GM23338 (cell line): Measurements from ENCODE around the gene OGDHL. TPM values are rescaled to one million over a fixed set of nuclear protein-coding genes. Genes with fewer than 3 reads are reported as not detected.

Experiments used
- ATAC-seq: fragments of 200-7000 bp; cut with Tn5 transposase; 3 replicates; pipeline ENCODE4 v1.9.1; 2020
- DNase-seq: peaks from one replicate; pipeline ENCODE4 v3.0.0-alpha.2; 2015; ENCODE audit warnings: low spot score
- H2AFZ ChIP-seq: fragments of 200-600 bp; sonication (generic); 2 replicates; pipeline ENCODE4 v1.8.0; 2016; ENCODE audit warnings: antibody characterized with exemption, mild to moderate bottlenecking, moderate library complexity
- H3F3A ChIP-seq: fragments of 200-600 bp; sonication (generic); replicated peaks from 2 replicates; pipeline ENCODE4 v1.8.0; 2017; ENCODE audit warnings: antibody characterized with exemption, mixed run types, low read depth
- H3K27ac ChIP-seq: fragments of 200-600 bp; sonication (generic); 2 replicates; pipeline ENCODE4 v1.6.1; 2016; ENCODE audit warnings: low read depth
- H3K27me3 ChIP-seq: fragments of 200-600 bp; sonication (generic); 2 replicates; pipeline ENCODE4 v1.8.0; 2016; ENCODE audit warnings: mild to moderate bottlenecking, mixed run types, moderate library complexity; ENCODE audit not compliant: insufficient read depth
- H3K36me3 ChIP-seq: fragments of 200-600 bp; sonication (generic); 2 replicates; pipeline ENCODE4 v1.8.0; 2016; ENCODE audit warnings: mild to moderate bottlenecking; ENCODE audit not compliant: insufficient read depth
- H3K4me1 ChIP-seq: fragments of 200-600 bp; sonication (generic); 2 replicates; pipeline ENCODE4 v1.8.0; 2016; ENCODE audit warnings: mild to moderate bottlenecking, moderate library complexity; ENCODE audit not compliant: insufficient read depth
- H3K4me2 ChIP-seq: fragments of 200-600 bp; sonication (generic); 2 replicates; pipeline ENCODE4 v1.7.1; 2017; ENCODE audit warnings: mixed run types
- H3K4me3 ChIP-seq: fragments of 200-600 bp; sonication (generic); 2 replicates; pipeline ENCODE4 v1.6.1; 2016; ENCODE audit warnings: mixed run types
- H3K79me2 ChIP-seq: fragments of 200-600 bp; sonication (generic); replicated peaks from 2 replicates; pipeline ENCODE4 v1.8.0; 2017; ENCODE audit warnings: mild to moderate bottlenecking; ENCODE audit not compliant: insufficient read depth
- H3K9me2 ChIP-seq: fragments of 200-600 bp; sonication (generic); 2 replicates; pipeline ENCODE4 v1.8.0; 2017; ENCODE audit not compliant: insufficient read depth
- H4K20me1 ChIP-seq: fragments of 200-600 bp; sonication (generic); replicated peaks from 2 replicates; pipeline ENCODE4 v1.8.0; 2017; ENCODE audit warnings: mild to moderate bottlenecking; ENCODE audit not compliant: insufficient read depth
- H3K27ac Mint-ChIP-seq: 2 replicates; pipeline ENCODE4 v1.8.0; 2020; ENCODE audit warnings: inconsistent platforms, mild to moderate bottlenecking, moderate library complexity, mixed read lengths
- H3K27me3 Mint-ChIP-seq: 3 replicates; pipeline ENCODE4 v1.8.0; 2022; ENCODE audit warnings: low read depth, mild to moderate bottlenecking, moderate library complexity, mixed read lengths, inconsistent platforms; ENCODE audit not compliant: insufficient read depth, poor library complexity
- H3K36me3 Mint-ChIP-seq: 3 replicates; pipeline ENCODE4 v1.8.0; 2021; ENCODE audit warnings: low read depth, mild to moderate bottlenecking, inconsistent platforms, moderate library complexity, mixed read lengths
- H3K4me1 Mint-ChIP-seq: 3 replicates; pipeline ENCODE4 v1.8.0; 2020; ENCODE audit warnings: mild to moderate bottlenecking, inconsistent platforms, mixed read lengths
- H3K4me3 Mint-ChIP-seq: 3 replicates; pipeline ENCODE4 v1.8.0; 2021; ENCODE audit warnings: moderate library complexity, mild to moderate bottlenecking, inconsistent platforms, mixed read lengths
- H3K9me3 Mint-ChIP-seq: 3 replicates; pipeline ENCODE4 v1.8.0; 2020; ENCODE audit warnings: moderate library complexity, mild to moderate bottlenecking, inconsistent platforms, mixed read lengths
- CREB1 ChIP-seq: fragments of 250-450 bp; sonication (Bioruptor Pico); IDR thresholded peaks from 2 replicates; pipeline ENCODE4 v1.5.0; 2020; ENCODE audit warnings: low read depth, mild to moderate bottlenecking, moderate library complexity
- ETS1 ChIP-seq: IDR thresholded peaks from 2 replicates; pipeline ENCODE4 v1.6.1; 2016; ENCODE audit warnings: antibody characterized with exemption
- EZH2 ChIP-seq: fragments of 200-600 bp; sonication (generic); IDR thresholded peaks from one replicate; pipeline ENCODE4 v1.8.0; 2017; ENCODE audit warnings: antibody characterized with exemption, mild to moderate bottlenecking, low read depth; ENCODE audit not compliant: unreplicated experiment
- EZH2phosphoT487 ChIP-seq: fragments of 200-600 bp; sonication (generic); IDR thresholded peaks from one replicate; pipeline ENCODE4 v1.8.1; 2018; ENCODE audit warnings: antibody characterized with exemption; ENCODE audit not compliant: unreplicated experiment
- REST ChIP-seq: IDR thresholded peaks from one replicate; pipeline ENCODE4 v1.6.1; 2018; ENCODE audit warnings: antibody characterized with exemption; ENCODE audit not compliant: unreplicated experiment
- ZNF114 ChIP-seq: fragments of 250-450 bp; sonication (Bioruptor Pico); IDR thresholded peaks from 2 replicates; pipeline ENCODE4 v1.5.0; 2020; ENCODE audit warnings: mild to moderate bottlenecking, moderate library complexity
- ZNF331 ChIP-seq: fragments of 250-450 bp; sonication (Bioruptor Pico); IDR thresholded peaks from 2 replicates; pipeline ENCODE4 v1.5.0; 2020; ENCODE audit warnings: low read depth, mild to moderate bottlenecking, moderate library complexity
- ZNF462 ChIP-seq: fragments of 250-450 bp; sonication (Bioruptor Pico); IDR thresholded peaks from 2 replicates; pipeline ENCODE4 v1.5.0; 2020; ENCODE audit warnings: mild to moderate bottlenecking, moderate library complexity
- polyA plus RNA-seq: library from polyadenylated mRNA; unstranded; fragments of >200 nt; fragmentation: Nextera tagmentation; extraction: Ambion mirVana; gene quantifications from 2 replicates; pipeline ENCODE4 v1.2.1, GENCODE V29; 2016
- total RNA-seq: library from RNA; depleted of rRNA; stranded (reverse); fragments of >200 nt; shearing (Covaris generic); gene quantifications from 2 replicates; pipeline ENCODE4 v1.2.3, GENCODE V29; 2014

The OGDHL gene
- total and polyA plus RNA-seq, 2 experiments from 2014 or later = 8.3 to 15.5 TPM

DNA sequence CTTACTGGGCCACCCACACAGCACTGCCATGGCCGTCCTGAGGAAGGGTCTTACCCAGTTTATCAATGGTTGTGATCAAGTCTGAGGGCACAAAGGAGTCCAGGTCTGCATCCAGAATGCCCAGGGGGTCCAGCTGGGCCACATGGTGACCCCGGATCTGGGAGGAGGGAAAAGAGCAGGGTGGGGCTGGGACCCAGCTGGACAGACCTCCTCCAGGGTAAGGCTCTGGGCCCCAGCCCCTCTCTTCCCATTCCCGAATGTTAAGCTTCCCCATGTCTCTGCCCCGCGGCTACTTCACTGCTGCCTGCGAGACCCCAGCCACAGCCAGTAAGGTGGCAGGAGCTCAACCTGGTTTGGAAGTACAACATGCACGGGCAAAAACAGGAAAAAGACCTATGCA lies 9.5 kb downstream of the OGDHL start:
- H3K4me2 ChIP-seq = no peak overlapping the region
- no peaks in the 10 kb centered on the region for H3K4me1 ChIP-seq
- no peaks in the 10 kb centered on the region for H3K27me3 ChIP-seq
- no peaks in the 10 kb centered on the region for H3K9me2 ChIP-seq
- no peak overlapping the region for H2AFZ ChIP-seq
- H3K27ac ChIP-seq = no peak overlapping the region
- Mint-ChIP-seq H3K9me3 (peaks cover 2% of the 10 kb centered on the region; the same call in 1 of the 3 replicates), H3K27ac (no peak overlapping the region), H3K4me1 (no peaks in the 10 kb centered on the region), H3K27me3 (peaks cover 3% of the 10 kb centered on the region), H3K36me3 (peaks cover 13% of the 10 kb centered on the region), H3K4me3 (no peak overlapping the region)
- no peaks in the 10 kb centered on the region for H3F3A ChIP-seq
- no peaks in the 10 kb centered on the region for H3K79me2 ChIP-seq
- ATAC-seq = no peak
- DNase-seq = no peak
- no peaks in the 10 kb centered on the region for H4K20me1 ChIP-seq
- no peaks in the 10 kb centered on the region for H3K36me3 ChIP-seq
- TF ChIP-seq EZH2 (no peak), EZH2phosphoT487 (no peak), REST (no peak), CREB1 (CRISPR knock-in tag) (no peak), ZNF114 (CRISPR knock-in tag) (no peak), ZNF462 (CRISPR knock-in tag) (no peak), ZNF331 (CRISPR knock-in tag) (no peak), ETS1 (no peak)
- H3K4me3 ChIP-seq = no peak overlapping the region
